GM12872 (cell line): ENCODE measurements around the gene LRRTM2.

Source experiments
- CTCF ChIP-seq: IDR thresholded peaks from 3 replicates; pipeline ENCODE4 v1.5.1; 2011; ENCODE audit warnings: low read depth, mild to moderate bottlenecking, low read length, moderate library complexity; ENCODE audit not compliant: insufficient read depth

Gene LRRTM2

GRCh38 chr5:138870611-138871010, 4.5 kb downstream of the LRRTM2 start:
- TF ChIP-seq CTCF = no peak

- TF ChIP-seq CTCF = no peak
Observed at GRCh38 chr5:138869763-138870500, 5.2 kb downstream of the LRRTM2 start.

GRCh38 chr5:138869038-138869437, 6.1 kb downstream of the LRRTM2 start:
- no peak for TF ChIP-seq CTCF

GRCh38 chr5:138867011-138867410, 8.1 kb downstream of the LRRTM2 start:
- TF ChIP-seq CTCF = no peak

GRCh38 chr5:138853132-138853531, 22.0 kb downstream of the LRRTM2 start:
- TF ChIP-seq CTCF = no peak

GRCh38 chr5:138850865-138851435, 24.2 kb downstream of the LRRTM2 start:
- TF ChIP-seq CTCF = no peak

GRCh38 chr5:138849882-138850281, 25.3 kb downstream of the LRRTM2 start:
- no peak for TF ChIP-seq CTCF
